NCI-H2196 (cell line): Measurements from ENCODE around the gene RAET1G.
A peak's percentile ranks its signal among the peaks of the same experiment; 100 is the strongest.
"Not testable (repeated sequence)": the region's sequence is repeated elsewhere in the genome, so short reads cannot be mapped to it uniquely, and the experiment has no call there.

Experiments used
- DNase-seq: peaks from one replicate; lab custom pipeline; 2025; ENCODE audit not compliant: unreplicated experiment; lab: John Stamatoyannopoulos, UW

Gene RAET1G

DNA sequence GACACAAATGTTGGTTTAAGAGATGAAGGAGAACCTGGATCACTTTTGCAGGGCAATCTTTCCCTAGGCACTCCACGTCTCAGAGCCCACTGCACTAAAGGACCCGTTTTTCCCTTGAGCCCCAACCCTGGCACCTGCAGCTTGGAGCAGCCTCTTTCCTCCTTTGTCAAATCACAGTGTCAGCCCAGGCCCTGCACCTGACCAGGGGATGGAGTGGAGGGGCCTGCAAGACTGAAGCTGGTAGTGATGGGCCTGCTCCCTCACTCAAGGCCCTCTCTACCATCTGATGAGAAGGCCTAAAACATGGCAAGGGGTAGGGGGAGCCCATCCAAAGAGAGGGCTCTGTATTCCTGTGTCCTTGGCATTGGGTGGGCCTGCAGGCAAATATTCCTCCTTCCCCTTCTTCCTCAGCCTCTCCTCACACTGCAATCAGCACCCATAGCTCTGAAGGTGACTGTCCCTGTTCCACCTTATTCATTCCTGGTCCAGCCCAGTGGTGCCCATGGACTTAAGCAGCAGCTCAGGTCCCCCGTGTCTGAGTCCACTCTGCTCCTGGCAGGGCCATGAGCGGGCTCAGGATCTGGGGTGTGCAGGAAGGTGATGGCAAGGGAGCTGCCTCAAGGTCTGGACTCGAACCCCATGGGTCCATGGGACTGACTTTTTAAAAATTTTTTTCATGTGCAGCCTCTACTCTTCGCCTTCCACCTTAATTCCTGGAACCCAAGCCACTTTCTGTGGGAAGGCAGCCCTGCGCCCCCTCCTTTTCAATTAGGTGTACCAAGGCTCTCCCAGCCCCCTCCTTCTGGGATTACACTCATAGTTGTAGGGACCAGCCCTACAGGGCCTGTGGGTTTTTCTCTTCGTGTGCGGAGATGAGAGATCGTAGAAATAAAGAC is 6.7 kb downstream of the RAET1G start:
- no peak for DNase-seq

DNA sequence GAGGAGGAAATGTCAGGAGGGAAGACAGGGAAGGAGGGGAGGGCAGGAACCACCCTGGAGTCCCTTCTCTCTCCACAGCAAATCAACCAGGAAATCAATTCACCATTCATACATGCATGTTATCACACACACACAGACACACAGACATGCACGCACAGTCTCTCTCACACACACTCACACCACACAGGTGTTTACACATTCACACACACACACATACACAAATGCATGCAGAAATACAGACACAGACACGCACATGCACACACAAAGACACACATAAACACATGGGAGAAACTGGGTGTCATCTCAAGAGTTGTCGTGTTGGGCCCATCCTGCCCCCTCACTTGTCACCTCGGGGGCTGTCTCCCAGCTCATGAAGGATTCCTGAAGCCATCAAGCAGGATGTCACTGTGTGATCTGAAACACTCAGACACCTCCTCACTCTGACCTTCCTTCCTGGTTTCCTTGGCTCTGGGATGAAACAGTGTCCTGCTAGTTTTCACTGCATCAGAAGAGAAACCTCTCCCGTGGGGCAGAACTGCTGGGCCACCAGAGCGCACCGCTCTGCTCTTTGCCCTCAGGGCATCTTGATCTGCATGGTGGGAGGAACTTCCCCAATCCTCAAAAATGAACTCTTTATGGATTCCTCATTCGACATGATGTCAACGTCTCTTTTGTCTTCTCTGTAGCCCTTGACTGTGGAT is 9.2 kb downstream of the RAET1G start:
- no peak for DNase-seq

DNA sequence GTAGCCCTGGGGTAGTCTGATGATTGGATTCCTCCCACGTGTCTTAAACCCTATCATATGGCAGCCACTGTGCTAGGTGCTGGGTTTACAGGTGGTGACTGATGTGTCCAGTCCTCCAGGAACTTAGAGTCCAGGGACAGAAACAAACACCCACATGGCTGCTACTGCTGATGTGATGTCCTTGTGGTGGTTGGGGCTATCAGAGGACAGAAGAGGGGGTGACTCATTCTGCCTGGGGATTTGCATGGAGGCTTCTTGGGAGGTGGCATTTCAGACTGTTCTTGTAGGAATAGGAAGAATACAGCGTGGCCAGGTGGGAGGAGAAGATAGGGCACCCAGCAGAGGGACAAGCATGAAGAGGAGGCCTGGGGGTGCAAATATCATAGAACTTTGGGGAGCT is 9.8 kb downstream of the RAET1G start:
- no peak for DNase-seq

DNA sequence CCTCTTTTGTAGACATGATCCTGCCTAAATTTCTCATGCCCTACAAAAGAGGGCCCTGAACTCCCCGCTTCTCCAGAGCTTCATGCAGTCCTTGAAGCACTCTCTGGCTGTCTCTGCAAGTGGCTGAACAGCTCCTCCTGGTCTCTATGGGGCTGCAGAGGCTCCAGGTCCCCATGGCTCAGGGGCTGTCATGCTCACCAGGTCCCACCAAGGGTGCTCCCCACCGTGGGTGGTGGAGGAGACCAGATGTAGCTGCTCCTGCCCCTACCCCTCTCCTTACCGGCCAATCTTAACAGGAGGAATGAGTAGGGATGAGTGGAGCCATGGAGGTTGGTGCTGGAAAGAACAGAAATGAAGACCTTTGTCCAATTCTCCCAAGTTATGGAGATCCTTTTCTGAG is 10.2 kb downstream of the RAET1G start:
- not testable (repeated sequence) for DNase-seq

DNA sequence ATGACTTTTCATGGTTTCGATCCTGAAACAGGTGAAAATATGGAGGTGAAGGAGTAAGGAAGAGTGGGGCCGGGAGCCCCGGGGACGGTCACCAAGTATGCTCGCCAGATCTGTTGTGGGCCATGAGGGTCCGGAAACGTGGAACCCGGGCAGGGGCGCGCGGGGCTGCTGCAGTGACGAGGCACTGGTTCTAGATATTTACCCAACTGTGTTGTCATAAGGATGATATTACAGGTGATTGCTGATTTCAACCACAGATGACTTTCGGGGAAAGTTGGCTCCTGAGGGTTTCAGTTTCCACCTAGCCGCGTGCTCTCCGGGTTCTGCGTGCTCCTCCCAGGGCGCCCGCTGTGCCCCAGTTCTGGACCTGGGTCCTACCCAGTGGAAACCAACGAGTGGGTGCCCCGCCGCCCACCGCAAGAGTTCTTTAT is 12.2 kb downstream of the RAET1G start:
- DNase-seq, result no peak

DNA sequence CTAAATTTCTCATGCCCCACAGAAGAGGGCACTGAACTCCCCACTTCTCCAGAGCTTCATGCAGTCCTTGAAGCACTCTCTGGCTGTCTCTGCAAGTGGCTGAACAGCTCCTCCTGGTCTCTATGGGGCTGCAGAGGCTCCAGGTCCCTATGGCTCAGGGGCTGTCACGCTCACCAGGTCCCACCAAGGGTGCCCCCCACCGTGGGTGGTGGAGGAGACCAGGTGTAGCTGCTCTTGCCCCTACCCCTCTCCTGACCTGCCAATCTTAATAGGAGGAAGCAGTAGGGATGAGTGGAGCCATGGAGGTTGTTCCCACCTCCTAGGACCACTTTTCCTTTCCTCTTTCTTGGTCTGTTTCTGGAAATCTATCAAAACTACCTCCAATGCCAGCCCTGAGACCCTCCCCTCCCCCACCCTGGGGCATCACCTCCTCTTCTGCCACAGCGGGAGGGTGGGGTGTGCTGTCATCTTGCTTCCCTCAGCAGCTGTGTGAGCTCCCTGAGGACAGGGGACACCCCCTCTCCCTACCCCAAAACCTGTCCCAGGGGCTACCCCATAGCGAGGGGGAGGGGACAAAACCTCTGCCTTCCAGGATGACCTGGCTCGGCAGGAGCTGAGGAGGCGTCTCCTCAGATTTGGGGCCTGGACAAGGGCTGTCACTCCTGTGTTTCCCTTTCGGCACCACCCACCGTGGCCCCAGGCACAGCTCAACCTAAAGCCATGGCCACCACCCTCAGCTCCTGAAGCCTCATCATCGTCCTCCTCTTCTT is 13.0 kb downstream of the RAET1G start:
- no peak for DNase-seq

DNA sequence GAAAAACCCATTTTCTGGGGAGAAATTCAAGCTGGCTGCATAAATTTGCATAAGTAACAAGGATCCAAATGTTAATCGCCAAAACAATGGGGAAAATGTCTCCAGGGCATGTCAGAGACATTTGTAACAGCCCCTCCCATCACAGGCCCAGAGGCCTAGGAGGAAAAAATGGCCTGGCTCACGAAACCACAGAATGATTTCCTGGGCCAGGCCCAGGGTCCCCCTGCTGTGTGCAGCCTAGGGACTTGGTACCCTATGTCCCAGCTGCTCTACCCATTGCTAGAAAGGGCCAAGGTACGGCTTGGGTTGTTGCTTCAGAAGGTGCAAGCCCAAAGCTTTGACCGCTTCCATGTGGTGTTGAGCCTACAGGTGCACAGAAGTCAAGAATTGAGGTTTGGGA is 14.4 kb downstream of the RAET1G start:
- DNase-seq, result not testable (repeated sequence)

DNA sequence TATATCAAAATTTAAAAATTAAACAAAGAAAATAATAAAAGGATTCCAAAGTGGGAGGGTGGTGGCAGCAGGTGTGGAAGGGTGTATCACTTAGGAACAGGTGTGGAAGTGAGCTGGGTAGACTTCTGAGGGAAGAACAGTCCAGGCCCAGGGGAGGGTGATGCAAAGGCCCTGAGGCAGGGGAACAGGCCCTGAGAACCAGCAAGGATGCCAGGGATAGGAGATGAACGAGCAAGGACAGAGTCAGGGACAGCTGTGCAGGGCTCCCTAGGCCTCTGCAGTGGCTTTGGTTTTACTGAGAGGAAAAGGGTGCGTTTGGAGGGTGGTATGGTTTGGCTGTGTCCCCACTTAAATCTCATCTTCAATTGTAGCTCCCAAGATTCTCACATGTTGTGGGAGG is 15.6 kb downstream of the RAET1G start:
- DNase-seq, result no peak

DNA sequence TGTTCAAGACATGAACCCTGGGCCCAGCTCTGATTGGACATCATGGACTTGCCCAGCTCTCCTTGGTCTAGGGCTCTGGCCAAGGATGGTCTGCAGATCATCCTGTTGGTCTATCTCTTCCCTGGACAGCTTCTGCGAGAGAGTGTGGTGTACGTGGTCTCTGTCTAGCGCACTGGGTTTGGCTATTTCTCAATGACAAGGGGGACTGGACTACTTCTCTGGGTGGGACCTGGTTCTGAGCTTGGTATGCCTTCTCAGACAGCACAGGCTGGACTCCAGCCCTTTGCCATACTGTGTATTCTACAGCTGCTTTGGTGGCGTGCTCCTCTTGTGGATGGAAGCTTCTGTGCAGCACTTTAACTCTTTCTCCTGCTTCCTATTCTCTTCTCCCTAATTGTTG is 16.5 kb downstream of the RAET1G start:
- no peak for DNase-seq

DNA sequence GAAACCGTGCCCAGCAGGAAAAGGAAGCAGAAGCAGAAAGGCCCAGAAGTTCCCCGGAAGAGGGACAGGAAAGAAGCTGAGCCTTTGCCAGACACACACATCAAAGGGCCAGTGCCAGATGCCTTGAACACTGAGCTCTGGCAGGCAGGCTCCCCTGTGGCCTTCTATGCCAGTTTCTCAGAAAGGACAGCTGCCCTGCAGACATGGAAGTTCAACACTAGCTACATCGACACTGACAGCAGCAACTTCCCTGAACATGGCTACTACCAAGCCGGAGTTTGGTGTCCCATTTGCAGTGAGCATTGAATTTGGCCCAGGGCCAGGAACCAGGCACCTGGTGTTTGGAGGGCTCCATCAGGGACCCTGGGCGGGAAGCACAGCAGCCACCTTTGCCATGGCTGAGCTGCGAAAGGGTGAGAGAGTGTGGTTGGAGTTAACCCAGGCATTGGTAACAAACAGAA is 17.0 kb downstream of the RAET1G start:
- DNase-seq, result no peak

DNA sequence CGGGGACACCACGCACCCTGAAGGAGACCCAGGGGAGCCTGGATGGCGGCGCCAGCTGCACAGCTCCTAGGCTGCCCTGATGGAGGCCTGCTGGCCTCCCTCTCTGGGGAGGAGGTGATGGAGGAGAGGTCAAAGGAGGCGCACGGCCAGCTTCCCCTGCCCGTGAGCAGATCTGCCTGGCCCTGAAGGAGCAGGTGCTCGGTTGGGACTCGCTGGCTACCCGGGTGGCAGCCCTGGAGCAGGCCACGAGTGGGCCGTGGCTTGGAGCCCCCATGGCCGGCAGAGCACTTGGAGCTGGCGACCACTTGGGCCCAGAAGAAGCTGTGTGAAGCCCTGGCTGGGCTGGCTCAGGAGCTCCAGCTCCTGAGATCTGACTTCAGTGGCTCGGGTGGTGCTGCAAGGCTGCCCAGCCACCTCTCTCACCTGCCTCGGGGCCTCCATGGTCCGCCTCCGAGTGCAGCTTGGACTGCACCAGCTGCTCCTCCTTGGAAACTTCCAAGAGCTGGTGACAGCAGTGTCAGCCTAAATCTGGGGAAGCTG is 17.5 kb downstream of the RAET1G start:
- DNase-seq, result no peak

DNA sequence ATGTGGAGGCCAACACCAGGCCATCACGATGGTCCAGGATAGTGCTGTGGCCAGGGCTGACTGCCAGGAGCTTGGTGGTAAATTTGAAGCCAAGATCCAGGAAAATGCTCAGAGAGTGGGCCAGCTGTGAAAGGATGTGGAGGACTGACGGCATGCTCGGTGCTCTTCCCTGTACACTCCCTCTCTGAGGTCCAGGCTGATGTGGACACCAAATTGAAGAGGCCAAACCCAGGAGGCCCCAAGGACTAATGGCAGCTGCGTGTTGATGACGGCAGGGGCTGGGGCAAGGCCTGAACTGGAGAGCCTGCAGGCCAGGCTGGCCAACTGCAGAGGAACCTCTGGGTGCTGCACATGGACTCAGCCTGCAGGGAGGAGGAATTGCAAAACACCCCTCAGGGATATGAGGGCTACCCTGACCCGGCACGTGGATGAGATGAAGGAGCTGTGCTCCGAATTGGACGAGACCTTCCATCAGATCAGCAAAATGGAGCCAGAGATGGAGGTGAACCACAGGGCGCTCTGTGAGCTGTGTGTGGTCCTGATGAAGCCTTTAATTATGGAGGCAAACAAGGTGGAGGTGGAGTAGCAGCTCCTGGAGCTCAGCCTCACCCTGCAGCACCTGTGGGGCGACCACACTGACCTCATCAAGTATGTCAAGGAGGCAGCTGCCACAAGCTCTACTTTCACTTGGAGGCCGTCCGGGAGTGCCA is 18.1 kb downstream of the RAET1G start:
- no peak for DNase-seq

DNA sequence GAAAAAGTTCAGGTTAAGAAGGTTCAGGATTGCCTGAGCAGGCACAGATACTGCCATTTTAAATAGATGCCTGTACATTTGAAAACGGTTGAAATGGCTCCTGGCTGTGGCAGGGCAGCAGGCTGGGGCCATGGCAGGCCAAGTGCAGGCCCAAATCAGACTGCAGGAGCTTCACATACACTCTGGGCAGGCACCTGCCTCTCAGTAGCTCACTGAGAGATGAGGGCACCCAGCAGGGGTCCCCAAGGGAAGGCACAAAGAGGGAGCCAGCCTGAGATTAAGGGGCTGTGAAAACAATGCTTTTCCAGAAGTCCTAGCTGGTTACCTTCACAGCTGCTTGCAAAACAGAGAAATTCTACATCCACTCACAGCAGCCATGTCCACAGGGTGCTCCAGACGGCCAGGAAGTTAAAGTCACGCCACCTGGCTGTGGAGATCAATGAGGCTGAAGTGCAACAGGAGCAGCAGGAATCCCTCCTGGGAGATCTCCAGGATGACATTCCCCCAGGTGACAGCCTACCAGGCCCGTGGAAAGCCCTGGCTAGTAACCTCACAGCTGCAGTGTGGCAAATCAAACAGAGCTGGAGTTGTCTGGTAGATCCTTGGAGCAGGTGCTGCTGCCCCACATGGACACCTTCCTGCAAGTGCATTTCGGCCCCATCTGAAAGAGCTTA is 18.8 kb downstream of the RAET1G start:
- peak; percentile 13 for DNase-seq

DNA sequence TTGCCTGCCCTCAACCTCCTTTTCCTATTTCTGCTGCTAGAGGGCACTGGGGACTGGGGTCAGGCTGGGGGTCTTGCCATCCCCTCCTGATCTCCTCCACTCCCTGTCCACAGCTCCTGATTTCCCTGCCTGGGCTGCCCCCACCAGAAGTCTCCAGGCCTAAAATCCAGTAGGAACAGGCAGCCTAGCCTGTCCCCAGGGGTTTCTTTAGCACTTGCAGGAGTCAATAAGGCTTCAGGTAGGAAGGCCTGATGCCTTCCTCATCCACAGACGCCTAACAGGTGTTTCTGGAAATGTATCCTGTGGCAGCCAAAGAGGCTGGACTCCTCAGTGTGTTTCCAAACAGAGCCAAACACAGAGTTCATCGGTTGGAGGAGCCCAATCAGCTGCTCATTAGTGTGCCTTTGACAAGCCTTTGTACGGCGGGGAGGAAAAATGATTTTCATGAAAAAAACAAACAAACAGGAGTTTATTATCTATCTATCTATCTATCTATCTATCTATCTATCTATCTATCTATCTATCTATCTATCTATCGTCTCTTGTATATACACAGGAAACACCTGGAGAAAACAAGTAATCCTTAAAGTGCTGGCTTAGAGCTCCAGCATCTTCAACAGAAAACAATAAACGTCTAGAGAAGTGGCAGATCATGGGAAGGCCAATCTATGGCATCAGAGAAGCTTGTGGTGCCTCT is 21.3 kb downstream of the RAET1G start:
- DNase-seq, result no peak

DNA sequence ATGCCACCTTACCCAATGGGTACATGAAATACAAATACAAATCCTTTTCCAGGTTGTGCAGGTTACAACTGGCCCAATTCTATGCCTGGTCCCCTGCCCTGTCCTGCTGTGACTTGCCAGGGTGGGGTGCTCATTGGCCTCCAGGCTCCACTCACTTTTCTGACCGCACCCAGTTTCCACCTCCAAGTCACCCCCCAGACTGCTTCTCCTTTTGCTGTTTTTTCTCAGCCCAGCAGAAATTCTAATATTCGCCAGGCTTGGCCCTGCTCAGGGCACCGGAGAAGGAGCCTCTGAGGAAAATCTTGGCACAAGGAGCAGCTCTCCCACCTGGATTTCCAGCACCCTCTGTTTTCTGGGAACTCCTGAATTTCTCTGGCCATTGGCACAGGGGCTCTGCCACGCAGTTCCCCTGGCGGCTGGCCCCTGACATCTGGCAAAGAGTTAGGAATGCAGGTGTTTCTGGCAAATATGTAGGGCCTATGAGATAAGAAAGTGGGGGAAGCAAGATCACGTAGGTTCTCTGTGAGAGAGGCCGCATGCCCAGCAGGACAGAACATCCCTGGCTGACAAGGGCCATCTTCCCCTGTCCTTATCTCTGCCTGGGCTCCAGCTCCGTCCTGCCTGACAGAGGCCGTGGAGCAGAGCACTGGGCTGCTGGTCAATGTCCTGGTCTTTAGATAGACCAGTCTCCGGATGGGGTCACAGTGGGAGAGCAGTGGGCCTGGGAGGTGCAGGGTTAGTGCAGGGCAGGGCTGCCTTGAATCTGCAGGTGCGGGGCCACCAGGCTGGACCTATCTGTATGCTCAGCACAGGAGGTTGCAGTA is 22.1 kb downstream of the RAET1G start:
- no peak for DNase-seq

DNA sequence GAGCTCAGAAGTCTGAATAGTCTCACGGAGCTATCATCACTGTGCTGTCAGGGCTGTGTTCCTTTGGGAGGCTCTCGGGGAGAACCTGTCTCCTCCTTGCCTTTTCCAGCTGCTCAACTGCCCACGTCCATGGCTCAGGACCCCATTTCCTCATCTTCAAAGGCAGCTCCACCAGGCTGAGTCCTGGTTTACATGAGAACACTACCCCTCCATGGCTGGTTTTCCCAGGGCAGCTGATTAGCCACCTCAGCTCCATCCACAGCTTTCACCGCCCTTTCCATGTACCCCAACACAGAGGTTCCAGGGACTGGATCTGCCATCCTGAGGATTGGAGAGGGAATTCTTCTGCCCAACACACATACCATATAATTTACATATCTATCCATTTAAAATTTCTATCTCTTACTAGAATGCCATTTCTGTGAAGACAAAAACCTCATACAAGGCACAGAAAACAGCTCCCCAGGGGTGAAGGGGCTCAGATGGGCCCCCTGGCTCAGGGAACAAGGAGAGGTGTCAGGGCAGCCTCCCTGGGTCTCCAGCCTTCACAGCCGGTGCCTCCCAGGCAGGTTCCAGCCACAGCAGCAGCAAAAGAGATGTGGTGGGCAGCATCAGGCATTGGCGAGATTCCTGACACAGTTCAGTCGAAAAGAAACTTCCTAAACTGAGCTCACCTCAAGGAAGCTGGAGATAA is 22.8 kb downstream of the RAET1G start:
- no peak for DNase-seq

DNA sequence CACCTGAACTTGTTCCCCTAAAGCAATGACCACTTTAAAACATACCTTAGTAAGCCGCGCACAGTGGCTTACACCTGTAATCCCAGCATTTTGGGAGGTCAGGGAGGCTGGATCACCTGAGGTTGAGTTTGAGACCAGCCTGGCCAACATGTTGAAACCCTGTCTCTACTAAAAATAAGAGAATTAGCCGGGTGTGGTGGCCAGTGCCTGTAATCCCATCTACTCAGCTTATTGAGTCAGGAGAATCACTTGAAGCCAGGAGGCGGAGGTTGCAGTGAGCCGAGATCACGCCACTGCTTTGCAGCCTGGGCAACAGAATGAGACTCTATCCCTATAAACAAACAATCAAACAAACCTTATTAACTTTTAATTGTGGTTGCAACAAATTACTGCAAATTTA is 23.4 kb downstream of the RAET1G start:
- DNase-seq, result no peak

DNA sequence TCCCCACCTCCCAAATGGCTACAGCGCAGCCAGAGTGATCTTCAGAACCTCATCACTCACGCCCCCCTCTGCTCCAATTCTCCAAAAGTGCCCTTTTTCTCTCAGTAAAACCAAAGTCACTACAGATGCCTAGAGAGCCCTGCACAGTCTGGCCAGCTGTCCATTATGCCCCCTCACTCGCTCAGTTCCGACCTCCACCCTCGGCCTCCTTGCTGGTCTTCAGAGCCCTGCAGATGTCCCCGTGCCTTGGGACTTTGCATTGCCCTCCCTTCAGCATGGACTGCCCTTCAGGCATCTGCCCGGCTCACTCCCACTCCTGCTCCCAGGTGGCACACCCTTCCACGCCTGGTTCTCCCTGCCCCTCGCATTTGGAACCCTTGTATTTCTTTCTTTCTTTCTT is 24.0 kb downstream of the RAET1G start:
- DNase-seq, result no peak
